ENCODE measurements around the gene PTPRU.

DNA sequence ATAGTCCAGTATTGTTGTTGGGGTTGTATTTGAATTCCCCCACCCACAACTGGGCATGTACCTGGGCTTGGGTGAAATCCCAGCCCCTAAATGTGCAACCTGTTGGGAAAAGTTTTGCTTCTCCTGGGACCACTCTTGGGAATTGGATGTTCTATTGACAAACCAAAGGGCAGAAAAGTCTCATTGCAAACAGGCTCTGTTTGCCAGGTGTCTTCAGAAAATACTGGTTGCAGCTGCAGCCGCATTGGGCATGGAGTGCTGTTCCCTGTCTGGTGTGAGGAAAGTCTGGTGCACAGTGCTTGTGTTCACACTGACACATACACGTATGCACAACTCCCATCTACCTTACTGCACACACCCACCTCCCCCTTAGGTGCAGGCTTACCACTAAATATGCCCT is 12.1 kb downstream of the PTPRU start:
- TF ChIP-seq CTCF (IDR thresholded peaks at IDR 0.05 in 2 of 3, conservative IDR thresholded peaks at IDR 0.05 in 1 of 3; ENCODE audit: borderline replicate concordance in 1 of 3, insufficient read depth in 1 of 3, low read depth in 2 of 3, low read length in 2 of 3), result no peak
- TF ChIP-seq EZH2phosphoT487 (IDR thresholded peaks at IDR 0.05; ENCODE audit: borderline replicate concordance), result no peak
- no peak for TF ChIP-seq ZFX (IDR thresholded peaks at IDR 0.05)
- no peak for TF ChIP-seq REST (IDR thresholded peaks at IDR 0.05; ENCODE audit: low read depth)
- no peak for TF ChIP-seq CEBPB (IDR thresholded peaks at IDR 0.05; ENCODE audit: low read depth)
- no peak for TF ChIP-seq ZNF274 (IDR thresholded peaks at IDR 0.05; ENCODE audit: low read depth, low read length)
- TF ChIP-seq JUND (IDR thresholded peaks at IDR 0.05), result no peak
- TF ChIP-seq, protein P1, sequence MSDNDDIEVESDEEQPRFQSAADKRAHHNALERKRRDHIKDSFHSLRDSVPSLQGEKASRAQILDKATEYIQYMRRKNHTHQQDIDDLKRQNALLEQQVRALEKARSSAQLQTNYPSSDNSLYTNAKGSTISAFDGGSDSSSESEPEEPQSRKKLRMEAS (IDR thresholded peaks at IDR 0.05), result no peak
- no peak for TF ChIP-seq RAD21 (IDR thresholded peaks at IDR 0.05; ENCODE audit: low read depth)
- TF ChIP-seq POLR2AphosphoS5 (IDR thresholded peaks at IDR 0.05; ENCODE audit: low read depth, low read length), result no peak
